Heart right ventricle (tissue), 16 donors: ENCODE data around the gene MAN2A1. TPM values are rescaled to one million over a fixed set of nuclear protein-coding genes. Genes with fewer than 3 reads are reported as not detected.

Source experiments
- ATAC-seq, 8 donors: fragments of 200-7000 bp; cut with Tn5 transposase; one replicate each; pipeline ENCODE4 v1.9.1; 2020; ENCODE audit warnings: mild to moderate bottlenecking in 8 of 8, moderate library complexity in 8 of 8, moderate number of reproducible peaks in 1 of 8
- DNase-seq, 2 donors: peaks; one replicate each; pipeline ENCODE4 v3.0.0-alpha.2; 2020
- H3K27ac ChIP-seq, 10 donors: fragments of 200-600 bp; sonication (generic) in 2 of 10; one replicate each; pipeline versions ENCODE4 v1.5.0 to v1.8.0; 2020 to 2022; ENCODE audit warnings: mild to moderate bottlenecking in 3 of 10
- H3K27me3 ChIP-seq, 7 donors: fragments of 200-600 bp; one replicate each; pipeline ENCODE4 v1.8.0; 2021 to 2022; ENCODE audit warnings: mild to moderate bottlenecking in 2 of 7
- H3K36me3 ChIP-seq, 9 donors: fragments of 200-600 bp; sonication (generic) in 1 of 9; one replicate each; pipeline versions ENCODE4 v1.5.0 to v1.8.0; 2020 to 2022; ENCODE audit warnings: mild to moderate bottlenecking in 2 of 9
- H3K4me1 ChIP-seq, 9 donors: fragments of 200-600 bp; sonication (generic) in 1 of 9; one replicate each; pipeline versions ENCODE4 v1.5.0 to v1.8.0; 2020 to 2022; ENCODE audit warnings: mild to moderate bottlenecking in 4 of 9
- H3K4me3 ChIP-seq, 10 donors: fragments of 200-600 bp; sonication (generic) in 2 of 10; one replicate each; pipeline versions ENCODE4 v1.5.0 to v1.8.0; 2020 to 2022; ENCODE audit warnings: mild to moderate bottlenecking in 7 of 10, moderate library complexity in 2 of 10
- H3K9me3 ChIP-seq, 11 donors: fragments of 200-600 bp in 10 of 11; sonication (generic) in 2 of 11; one replicate each; pipeline versions ENCODE4 v1.5.0 to v1.8.0; 2013 to 2022; ENCODE audit warnings: mild to moderate bottlenecking in 2 of 11, control low read depth in 1 of 11, moderate library complexity in 1 of 11
- CTCF ChIP-seq, 9 donors: fragments of 200-600 bp; sonication (generic) in 2 of 9; IDR thresholded peaks; one replicate each; pipeline versions ENCODE4 v1.5.0 to v1.8.0; 2021 to 2022; ENCODE audit warnings: antibody characterized with exemption in 9 of 9, mild to moderate bottlenecking in 5 of 9, moderate library complexity in 1 of 9
- WGBS, 2 donors: extraction: QIAGEN DNeasy Blood & Tissue Kit; methylation state at CpG; one replicate each; pipeline ENCODE4 v1.1.7; 2013; ENCODE audit warnings: inconsistent platforms in 1 of 2; 5-methylcytosine and 5-hydroxymethylcytosine counted together
- intact Hi-C, 10 donors: fragments of 100-400 bp; cut with DNase I; formaldehyde crosslinking; loops; one replicate each; pipeline versions ENCODE4 v1.11.1 to v1.14.2; 2022
- polyA plus RNA-seq, 2 donors: library from polyadenylated mRNA; stranded (reverse); fragments of 200-250 nt; gene quantifications; one replicate each; pipeline ENCODE4 v1.2.3, GENCODE V29; 2013
- total RNA-seq, 10 donors: library from RNA; stranded (reverse); fragmentation: NEBNext Ultra II Directional in 3 of 10; extraction: Animal tissue kit (Norgen Biotek cat#: 25700) in 3 of 10; gene quantifications; one replicate each; pipeline versions ENCODE4 v1.2.1 to v1.2.4, GENCODE V29; 2021 to 2023
- donor health status: Arrhythmogenic right ventricular cardiomyopathy.
- donor health status: ischemic (EF 13 %, LVEDD 7.1; RV severe dilation, severe dysfunction).
- donor health status: healthy with polysubstance abuse.
- donor health status: DM: no; HTN: yes; CAD: no.
- donor health status: DM: no; HTN: no; CAD: no.
- donor health status: ischemic (EF 25% LVEDD 6.9; RV normal size, moderate dysfunction).
- donor health status: ischemic (EF 25% LVEDD 5.7; RV mildly dilated, moderate dysfunction).
- donor health status: healthy.
- donor health status: DM: yes; HTN: yes; CAD: no.
- donor health status: Ischemic cardiomyopathy.
- donor health status: ischemic (EF 35%, LVEDD 5.7; RV mildly dilated, moderate dysfunction).
- donor health status: nonischemic (EF 11% LVEDD 7.7; RV severe dilation, severe dysfunction).
- donor health status: DM: yes; HTN: yes; CAD: no.
- donor health status: PGD.
- donor health status: ischemic (EF 29% LVEDD 5.4; RV normal size, mild dysfunction).
- donor health status: nonischemic (EF 23%, LVEDD 6.1; RV moderate dilation, normal function).

The MAN2A1 gene
- total and polyA plus RNA-seq, 12 donors: 2.9 to 16.1 (median 6.5) TPM

- TF ChIP-seq CTCF (IDR thresholded peaks at IDR 0.05): no peak
- H3K27me3 ChIP-seq: no peaks in the 10 kb centered on the region
- WGBS, 2 donors: 38 to 46% methylated on average over 3 of the region's 3 CpGs
- intact Hi-C loops: no loop called here
- no peak overlapping the region for H3K4me3 ChIP-seq
- ATAC-seq: no peak
- H3K36me3 ChIP-seq: peaks cover 0 to 38% (median 0%) of the 10 kb centered on the region in 9 donors
- no peak overlapping the region for H3K27ac ChIP-seq
- no peaks in the 10 kb centered on the region for H3K9me3 ChIP-seq
- DNase-seq: no peak
- peaks cover 0 to 9% (median 0%) of the 10 kb centered on the region in 9 donors for H3K4me1 ChIP-seq
Measured at GRCh38 chr5:109714592-109714991, 24.9 kb downstream of the MAN2A1 start.

- no peaks in the 10 kb centered on the region for H3K27me3 ChIP-seq
- 95 to 96% methylated on average over 3 of the region's 3 CpGs for WGBS, 2 donors
- DNase-seq (no peak), ATAC-seq (no peak)
- intact Hi-C loops: no loop called here
- H3K4me3 ChIP-seq: no peak overlapping the region
- H3K9me3 ChIP-seq: no peaks in the 10 kb centered on the region
- no peak overlapping the region for H3K27ac ChIP-seq
- peaks cover 0 to 9% (median 0%) of the 10 kb centered on the region in 9 donors for H3K4me1 ChIP-seq
- no peak for TF ChIP-seq CTCF (IDR thresholded peaks at IDR 0.05)
- H3K36me3 ChIP-seq: peaks cover 0 to 38% (median 0%) of the 10 kb centered on the region in 9 donors
Measured at GRCh38 chr5:109718216-109718615, 28.5 kb downstream of the MAN2A1 start.

- ATAC-seq: no peak
- H3K4me1 ChIP-seq: peaks cover 0 to 9% (median 0%) of the 10 kb centered on the region in 9 donors
Measured at GRCh38 chr5:109718632-109719031, 28.9 kb downstream of the MAN2A1 start.

GRCh38 chr5:109719978-109720377, 30.3 kb downstream of the MAN2A1 start:
- H3K4me3 ChIP-seq: no peak overlapping the region
- H3K4me1 ChIP-seq: peaks cover 0 to 1% (median 0%) of the 10 kb centered on the region in 9 donors
- no peaks in the 10 kb centered on the region for H3K9me3 ChIP-seq
- no peak overlapping the region for H3K27ac ChIP-seq
- no peak for TF ChIP-seq CTCF (IDR thresholded peaks at IDR 0.05)
- H3K27me3 ChIP-seq: no peaks in the 10 kb centered on the region
- peaks cover 0 to 33% (median 0%) of the 10 kb centered on the region in 9 donors for H3K36me3 ChIP-seq
- ATAC-seq (no peak), DNase-seq (no peak)
- intact Hi-C loops: no loop called here

More at GRCh38 chr5:109718632-109719031, 28.9 kb downstream of the MAN2A1 start:
- intact Hi-C loops: no loop called here
- peaks cover 0 to 38% (median 0%) of the 10 kb centered on the region in 9 donors for H3K36me3 ChIP-seq
- H3K4me3 ChIP-seq: no peak overlapping the region
- no peak for DNase-seq
- no peaks in the 10 kb centered on the region for H3K27me3 ChIP-seq
- no peaks in the 10 kb centered on the region for H3K9me3 ChIP-seq
- no peak for TF ChIP-seq CTCF (IDR thresholded peaks at IDR 0.05)
- WGBS, 2 donors: 98% methylated on average over 4 of the region's 4 CpGs
- H3K27ac ChIP-seq: no peak overlapping the region
